Epithelial cell of proximal tubule (primary cell): ENCODE measurements around the gene CUL4B. TPM values are rescaled to one million over a fixed set of nuclear protein-coding genes. Genes with fewer than 3 reads are reported as not detected.

Experiments
- DNase-seq: peaks from one replicate; pipeline ENCODE4 v3.0.0-alpha.2; 2011; ENCODE audit warnings: low read depth
- H3K4me3 ChIP-seq: 2 replicates; pipeline ENCODE4 v1.5.1; 2011; ENCODE audit warnings: low read depth, mild to moderate bottlenecking, low read length
- CTCF ChIP-seq: conservative IDR thresholded peaks from 2 replicates; pipeline ENCODE4 v1.5.1; 2012; ENCODE audit warnings: low read depth, mild to moderate bottlenecking, low read length
- total RNA-seq: library from RNA; depleted of rRNA; stranded (reverse); fragments of >200 nt; gene quantifications from 2 replicates; pipeline ENCODE4 v1.2.3, GENCODE V29; 2015

Gene CUL4B
- total RNA-seq, 1 donor from 2014 or later: 18.5 TPM

GRCh38 chrX:120570011-120570600, 9.3 kb upstream of the CUL4B start:
- no peak overlapping the region for H3K4me3 ChIP-seq
- DNase-seq: no peak
- no peak for TF ChIP-seq CTCF

- no peak for DNase-seq
- no peak for TF ChIP-seq CTCF
- H3K4me3 ChIP-seq: no peak overlapping the region
These were observed 7.8 kb upstream of the CUL4B start for GRCh38 chrX:120568609-120569008.

GRCh38 chrX:120568035-120568434, 7.3 kb upstream of the CUL4B start:
- no peak for TF ChIP-seq CTCF
- no peak for DNase-seq
- no peak overlapping the region for H3K4me3 ChIP-seq

- no peak overlapping the region for H3K4me3 ChIP-seq
- TF ChIP-seq CTCF: no peak
- DNase-seq: no peak
These were observed 6.1 kb upstream of the CUL4B start for GRCh38 chrX:120566817-120567216.

GRCh38 chrX:120564925-120565324, 4.2 kb upstream of the CUL4B start:
- no peak for DNase-seq
- no peak for TF ChIP-seq CTCF
- no peak overlapping the region for H3K4me3 ChIP-seq

- DNase-seq: no peak
- no peak for TF ChIP-seq CTCF
- peak overlapping the region; percentile 70 for H3K4me3 ChIP-seq
These were observed 1.8 kb upstream of the CUL4B start for GRCh38 chrX:120562569-120562926.
